ENCODE data around the gene LRRC25.

Gene LRRC25

DNA sequence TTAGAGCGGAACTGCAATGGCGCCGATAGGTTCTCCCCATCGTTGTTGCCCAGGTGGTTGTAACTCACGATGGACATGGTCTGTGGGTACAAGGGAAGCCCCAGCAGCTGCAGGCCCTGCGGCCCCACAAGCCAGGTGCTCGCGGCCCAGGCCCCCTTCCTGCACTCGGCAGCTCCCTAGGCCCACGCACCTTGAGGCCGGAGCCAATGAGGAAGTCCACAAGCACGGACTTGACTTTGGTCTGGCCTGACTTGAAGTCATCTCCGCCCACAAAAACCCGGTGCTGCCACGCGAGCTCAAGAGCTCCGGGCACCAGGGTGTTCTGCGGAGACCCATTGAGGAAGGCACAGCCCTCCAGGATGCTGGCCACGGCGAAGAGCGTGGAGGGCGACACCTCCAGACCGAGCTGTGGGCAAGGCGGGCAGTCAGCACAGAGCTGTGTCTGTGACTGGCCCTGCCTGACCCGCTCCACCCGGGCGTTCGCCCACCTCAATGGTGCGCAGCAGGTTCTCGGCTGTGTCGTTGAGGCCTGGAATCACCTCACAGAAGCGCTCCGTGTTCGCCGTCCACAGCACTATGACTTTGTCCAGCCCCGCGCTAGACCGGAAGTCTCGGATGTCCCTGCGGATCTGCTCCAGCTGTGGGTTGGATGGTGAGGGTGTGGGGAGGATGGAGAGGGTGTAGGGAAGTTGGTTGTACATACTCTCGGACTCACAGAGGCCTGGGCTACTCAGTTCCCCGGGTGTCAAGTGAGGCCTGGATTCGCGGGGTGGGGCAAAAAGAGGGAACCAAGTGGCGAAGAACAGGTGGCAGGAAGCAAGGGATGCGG is 38.6 kb upstream of the LRRC25 start:
- DNase-seq (ENCODE audit: low read depth in 2 of 2) = no peak

DNA sequence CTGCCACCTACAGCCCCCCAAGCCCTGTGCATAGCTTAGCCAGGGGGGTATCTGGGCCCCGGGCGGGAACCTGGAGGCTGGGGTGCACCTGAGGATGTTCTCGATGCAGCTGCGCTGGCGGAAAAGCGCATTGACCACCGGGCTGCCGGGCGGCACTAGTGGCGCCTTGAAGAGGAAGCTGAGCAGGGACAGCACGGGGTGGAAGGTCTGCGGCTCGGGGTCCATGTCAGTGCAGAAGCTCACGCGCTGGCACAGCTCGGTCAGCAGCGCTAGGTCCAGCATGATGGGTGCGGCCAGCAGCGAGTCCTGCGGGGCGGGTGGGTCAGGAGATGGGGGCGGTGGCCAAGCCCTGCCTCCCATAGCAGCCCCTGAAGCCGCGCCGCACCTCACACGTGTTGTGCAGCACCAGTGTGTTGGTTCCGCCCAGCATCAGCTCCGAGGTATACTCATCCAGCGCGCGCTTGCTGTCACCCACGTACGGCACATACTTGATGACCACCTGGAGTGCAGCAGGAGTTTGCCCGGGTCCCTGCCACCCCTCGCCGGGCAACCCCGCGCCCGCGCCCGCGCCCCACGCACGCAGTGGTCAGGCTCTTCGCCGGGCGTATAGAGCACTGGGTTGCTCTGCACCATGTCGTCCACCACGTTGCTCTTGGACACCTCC is 37.9 kb upstream of the LRRC25 start:
- DNase-seq (ENCODE audit: low read depth in 2 of 2) = no peak

DNA sequence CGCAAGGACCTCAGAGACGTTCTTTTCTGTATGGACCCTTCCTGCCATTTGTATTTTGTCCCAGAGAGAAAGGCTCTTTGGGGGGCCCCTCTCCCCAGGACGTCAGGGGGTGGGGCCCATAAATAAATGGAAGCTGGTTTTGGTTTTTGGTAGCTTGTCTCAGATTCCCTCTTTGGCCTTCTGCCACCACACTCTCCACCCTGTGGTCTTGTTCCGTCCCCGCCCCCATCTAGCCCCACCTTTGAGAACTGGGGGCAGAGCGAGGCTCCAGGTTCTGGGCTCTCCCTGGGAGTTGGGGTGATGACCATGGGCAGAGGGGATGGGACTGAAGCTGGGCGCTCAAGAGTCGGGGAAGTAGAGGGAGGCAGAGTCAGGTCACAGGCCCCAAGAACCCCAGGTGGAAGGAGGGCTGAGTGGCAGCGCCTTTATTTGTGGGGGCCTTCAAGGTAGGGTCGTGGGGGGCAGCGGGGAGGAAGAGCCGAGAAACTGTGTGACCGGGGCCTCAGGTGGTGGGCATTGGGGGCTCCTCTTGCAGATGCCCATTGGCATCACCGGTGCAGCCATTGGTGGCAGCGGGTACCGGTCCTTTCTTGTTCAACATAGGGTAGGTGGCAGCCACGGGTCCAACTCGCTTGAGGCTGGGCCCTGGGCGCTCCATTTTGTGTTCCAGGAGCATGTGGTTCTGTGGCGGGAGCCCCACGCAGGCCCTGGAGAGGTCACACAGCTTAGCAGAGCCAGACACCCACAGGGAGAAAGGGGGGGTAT is 37.2 kb upstream of the LRRC25 start:
- DNase-seq (ENCODE audit: low read depth in 2 of 2) = no peak

DNA sequence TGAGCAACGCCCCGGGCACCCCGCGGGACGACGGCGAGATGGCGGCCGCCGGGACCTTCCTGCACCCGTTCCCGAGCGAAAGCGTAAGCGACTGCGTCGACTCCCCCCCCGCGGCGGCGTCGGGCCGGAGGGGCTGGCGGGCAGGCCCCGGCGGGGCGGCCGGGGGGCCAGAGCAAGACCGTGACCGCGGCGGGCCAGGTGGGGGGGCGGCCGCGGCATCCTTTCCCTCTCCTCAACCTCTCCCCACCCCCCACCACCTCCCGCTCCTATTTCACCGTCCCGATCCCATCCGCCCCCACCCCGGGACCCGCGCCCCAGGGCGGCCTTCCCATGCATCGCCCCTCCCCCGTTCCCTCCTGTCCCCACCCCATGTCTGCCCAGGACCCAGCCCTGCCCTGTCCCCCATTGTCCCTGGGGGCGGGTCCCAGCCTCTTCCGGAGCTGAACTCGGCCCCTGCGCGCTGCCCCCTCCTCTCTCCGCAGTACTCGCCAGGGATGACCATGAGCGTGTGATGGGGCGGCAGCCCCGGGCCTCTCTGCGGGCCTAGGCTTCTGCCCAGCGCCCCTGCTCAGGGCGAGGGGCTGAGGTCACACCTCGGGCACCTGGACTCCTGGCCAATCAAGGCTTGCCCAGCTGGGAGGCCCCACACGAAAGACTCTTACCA is 36.4 kb upstream of the LRRC25 start:
- DNase-seq (ENCODE audit: low read depth in 2 of 2) = no peak

DNA sequence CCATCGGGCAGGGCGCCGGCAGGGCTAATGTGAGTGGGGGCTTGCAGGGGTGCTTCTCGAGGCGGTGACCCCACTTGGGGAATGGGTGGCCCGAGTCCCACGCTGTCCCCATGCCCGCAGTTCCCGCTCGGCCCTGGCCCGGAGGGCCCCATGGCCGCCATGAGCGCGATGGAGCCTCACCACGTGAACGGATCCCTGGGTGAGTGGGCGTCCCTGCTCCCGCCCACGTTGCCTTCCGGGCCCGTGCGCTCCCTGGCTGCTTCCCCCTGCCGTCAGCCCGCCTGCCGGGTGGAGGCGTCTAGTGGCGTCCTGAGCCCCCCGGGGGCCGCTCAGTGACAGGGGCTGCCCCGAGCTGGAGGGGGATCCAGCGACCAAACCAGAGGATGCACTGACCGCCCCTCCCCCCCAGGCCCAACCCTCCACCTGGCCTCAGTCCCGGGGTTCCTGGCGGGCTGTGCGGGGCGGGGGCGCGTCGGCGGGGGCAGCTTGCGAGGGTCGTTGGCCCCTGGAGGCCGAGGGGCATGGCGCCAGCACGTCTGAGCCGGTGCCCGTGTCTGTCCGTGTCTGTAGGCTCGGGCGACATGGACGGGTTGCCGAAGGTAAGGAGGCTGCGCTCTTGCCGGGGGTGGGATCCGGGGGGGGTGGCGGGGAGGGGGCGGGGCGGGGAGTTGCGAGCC is 35.7 kb upstream of the LRRC25 start:
- DNase-seq (ENCODE audit: low read depth in 2 of 2) = peak; percentile 49 to 58

DNA sequence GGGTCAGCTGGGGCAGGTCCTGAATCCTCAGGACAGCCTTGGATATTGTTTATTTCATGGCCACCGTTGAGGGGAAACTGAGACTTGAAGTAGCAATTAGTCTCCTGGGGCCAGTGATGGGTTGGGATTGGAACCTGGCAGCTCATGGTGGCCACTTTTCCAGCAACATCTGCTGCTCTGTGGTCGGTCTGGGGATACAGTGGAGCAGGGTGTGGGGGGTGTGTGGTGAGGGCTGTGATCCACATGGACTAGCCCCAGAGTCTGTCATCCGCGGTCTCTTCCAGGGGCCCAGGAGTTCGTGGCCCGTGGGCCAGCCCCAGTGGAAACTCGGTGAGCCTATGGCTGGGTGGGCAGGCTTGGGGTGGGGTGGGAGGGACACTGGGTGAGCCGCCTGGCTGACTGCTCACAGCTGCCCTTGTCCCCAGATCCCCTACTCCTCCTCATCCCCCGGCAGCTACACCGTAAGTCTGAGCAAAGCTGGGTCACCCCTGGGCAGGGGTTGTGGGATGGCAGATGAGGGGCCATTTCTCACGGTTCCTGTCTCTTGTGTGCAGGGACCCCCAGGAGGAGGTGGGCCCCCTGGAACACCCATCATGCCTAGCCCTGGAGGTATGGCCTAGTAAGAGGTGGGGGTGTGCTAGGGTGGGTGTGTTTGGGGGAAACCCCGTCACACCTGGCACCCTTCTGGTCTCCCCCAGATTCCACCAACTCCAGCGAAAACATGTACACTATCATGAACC is 35.0 kb upstream of the LRRC25 start:
- no peak for DNase-seq (ENCODE audit: low read depth in 2 of 2)

DNA sequence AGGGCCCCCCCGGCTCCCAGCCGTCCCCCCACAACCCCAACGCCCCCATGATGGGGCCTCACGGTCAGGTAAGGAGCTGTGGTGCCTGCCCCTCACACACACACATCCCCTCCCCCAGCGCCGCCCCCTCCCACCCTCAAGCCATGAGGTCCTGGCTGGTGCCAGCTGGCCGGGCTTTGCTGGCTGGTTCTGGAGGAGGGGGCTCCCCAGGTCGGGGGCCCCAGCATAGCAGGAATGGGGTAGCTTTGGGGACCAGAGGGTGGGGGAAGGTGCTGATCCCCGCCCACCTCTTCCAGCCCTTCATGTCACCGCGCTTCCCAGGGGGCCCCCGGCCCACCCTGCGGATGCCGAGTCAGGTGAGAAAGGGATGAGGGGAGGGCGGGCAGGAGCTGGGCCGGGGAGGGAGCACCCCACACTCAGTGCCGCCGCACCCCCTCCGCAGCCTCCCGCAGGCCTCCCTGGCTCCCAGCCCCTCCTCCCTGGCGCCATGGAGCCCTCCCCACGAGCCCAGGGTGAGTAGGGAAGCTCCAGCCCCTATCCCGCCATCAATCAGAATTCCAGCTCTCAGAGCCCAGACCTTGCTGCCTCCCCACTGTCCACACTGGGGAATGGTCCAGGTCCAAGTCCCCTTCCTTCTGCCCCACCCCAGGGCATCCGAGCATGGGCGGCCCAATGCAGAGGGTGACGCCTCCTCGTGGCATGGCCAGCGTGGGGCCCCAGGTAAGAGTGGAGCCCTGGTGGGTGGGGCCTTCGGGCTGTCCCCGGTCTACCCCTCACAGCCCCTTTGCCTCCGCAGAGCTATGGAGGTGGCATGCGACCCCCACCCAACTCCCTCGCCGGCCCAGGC is 34.2 kb upstream of the LRRC25 start:
- no peak for DNase-seq (ENCODE audit: low read depth in 2 of 2)

DNA sequence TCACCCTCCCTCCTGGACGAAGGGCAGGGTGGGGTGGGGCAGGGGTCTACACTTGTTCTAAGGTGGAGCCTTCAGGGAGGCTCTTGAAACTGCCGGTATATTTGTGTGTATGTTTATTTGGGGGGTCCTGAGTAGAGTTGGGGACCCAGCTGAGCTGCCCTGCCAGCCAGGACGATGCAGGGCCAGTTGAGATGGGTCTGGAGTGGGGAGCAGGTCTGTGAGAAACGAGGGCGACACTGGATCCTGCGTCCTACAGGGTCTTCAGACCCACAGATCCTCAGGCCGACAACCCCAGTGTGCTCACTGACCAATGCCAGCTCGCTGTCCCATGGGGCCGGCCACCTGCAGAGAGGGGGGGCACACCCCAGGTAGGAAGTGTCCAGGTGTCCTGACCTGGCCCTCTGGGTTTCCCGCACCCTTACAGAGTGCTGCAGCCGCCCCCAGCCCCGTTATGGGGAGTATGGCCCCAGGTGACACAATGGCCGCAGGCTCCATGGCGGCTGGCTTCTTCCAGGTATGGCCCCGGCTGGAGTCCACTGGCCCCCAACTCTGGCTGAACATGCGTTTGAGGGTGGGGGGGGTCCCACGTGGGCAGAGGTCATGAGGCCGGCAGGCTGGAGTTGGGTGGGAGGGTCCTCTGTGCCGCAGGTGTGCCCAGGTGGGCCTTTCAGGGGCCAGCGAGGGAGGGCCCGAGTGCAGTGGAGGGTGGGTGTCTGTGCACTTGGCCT is 33.2 kb upstream of the LRRC25 start:
- DNase-seq (ENCODE audit: low read depth in 2 of 2) = no peak

DNA sequence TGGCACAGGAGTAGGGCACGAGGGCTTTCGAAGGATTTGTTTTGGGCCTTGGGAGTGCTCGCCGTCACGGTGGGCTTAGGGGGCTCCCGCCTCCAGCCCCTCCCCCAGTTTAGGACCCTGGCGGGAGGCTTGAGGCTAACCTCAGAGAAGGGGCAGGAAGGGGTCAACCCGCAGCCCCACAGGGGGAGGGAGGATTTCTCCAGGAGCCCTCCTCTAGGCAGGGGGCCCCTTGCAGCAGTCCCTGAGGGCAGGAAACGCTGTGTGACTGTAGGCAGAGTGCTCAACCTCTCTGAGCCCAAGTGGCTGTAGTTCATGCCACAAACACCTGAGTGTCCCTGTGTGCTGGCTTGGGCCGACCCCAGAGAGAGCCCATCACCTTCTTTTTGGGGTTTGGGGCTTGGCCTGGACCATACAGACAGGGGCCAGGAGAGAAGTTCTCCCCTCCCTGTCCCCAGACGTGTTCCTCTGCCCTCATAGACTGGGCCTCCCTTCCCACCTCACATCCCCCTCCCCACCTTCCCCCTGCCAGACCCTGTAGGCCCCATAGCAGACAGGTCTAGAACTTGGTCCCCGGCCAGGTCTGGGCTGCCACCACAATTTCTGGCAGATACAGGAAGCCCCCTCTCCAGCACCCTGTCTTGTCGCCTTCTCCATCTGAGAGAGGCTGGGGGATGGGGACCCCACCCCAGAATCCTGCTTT is 32.4 kb upstream of the LRRC25 start:
- DNase-seq (ENCODE audit: low read depth in 2 of 2) = no peak

DNA sequence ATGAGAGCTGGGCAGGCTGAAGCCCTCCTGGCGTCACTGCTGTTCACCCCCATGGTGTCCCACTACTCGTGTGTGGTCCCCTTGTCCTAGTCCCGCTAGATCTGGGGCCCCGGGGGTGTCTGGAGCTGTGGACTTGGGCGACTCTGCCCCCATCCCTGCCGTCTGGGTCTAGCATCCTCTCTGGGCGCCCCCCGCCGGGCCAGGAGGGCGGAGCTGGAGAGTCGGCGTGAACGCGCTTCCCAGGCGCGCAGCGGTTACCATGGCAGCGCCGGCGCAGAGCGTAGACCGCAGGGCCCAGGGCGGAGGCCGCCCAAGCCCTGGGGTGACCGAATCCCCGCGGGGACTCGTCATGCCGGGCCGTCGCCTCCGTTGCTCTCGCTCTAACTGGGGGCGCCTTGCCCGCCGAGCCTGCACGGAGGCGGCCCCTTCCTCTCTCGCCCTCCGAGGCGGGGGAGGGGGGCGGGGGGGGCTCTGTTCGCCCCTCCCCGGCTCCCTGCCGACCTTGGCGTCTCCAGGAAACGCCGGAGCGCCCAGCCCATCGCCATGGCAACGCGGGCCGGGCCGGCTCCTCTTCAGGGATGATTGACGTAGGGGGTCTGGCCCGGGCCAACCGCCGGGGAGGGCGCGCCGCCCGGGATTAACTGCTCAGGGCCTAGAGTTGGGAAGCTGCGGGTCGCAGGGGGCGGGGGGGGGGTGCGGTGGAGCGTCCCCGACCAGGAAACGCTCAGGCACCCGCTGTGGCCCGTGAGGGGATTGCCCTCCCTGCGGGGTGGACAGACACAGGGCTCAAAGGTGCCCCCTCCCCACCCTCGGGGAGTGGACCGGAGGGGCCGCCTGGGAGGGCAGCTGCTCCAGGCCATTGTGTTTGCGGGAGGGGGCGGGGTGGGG is 31.6 kb upstream of the LRRC25 start:
- DNase-seq (ENCODE audit: low read depth in 2 of 2) = peak; percentile 50 to 79

DNA sequence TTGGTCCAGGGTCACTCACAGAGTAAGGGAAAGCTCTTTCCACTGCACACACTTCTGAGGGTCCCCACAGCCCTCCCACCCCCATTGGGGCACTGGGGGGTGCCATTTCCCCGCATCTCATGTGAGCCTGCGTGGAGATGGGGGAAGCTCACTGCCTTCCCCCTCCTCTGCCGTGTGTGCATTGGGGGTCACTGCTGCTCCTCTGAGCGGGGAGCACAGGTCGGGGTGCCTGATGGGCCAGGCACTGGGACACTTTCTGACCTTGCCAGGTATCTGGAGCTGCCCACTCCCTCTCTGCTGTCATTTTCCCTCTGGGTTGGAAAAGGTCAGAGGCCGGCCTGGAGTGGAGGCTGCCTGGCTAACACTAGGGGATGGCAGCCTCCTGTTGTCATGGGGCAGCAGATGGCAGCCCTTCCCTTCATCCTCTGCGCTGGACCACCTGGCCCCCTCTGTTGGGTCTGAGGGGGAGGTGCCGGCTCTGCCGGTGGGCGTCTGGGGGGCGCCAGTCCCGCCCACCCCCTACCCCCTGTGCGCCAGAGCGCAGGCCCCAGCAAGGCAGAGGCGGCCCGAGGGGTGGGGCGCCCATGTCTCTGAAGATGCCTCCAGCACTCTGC is 30.9 kb upstream of the LRRC25 start:
- DNase-seq (ENCODE audit: low read depth in 2 of 2) = no peak

DNA sequence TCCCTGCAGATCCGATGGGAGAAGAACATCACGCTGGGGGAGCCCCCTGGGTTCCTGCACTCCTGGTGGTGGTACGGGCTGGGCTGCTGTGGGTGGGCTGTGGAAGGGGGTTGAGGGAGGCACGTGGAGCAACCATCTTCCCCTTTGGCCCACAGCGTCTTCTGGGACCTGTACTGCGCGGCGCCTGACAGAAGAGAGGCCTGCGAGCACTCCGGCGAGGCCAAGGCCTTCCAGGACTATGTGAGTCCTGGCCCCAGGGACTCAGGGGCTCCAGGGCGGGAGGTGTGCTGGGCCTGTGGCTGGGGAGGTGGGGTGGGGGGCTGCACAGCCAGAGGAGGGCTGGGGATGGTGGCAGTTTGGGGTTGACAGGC is 30.3 kb upstream of the LRRC25 start:
- DNase-seq (ENCODE audit: low read depth in 2 of 2) = no peak

DNA sequence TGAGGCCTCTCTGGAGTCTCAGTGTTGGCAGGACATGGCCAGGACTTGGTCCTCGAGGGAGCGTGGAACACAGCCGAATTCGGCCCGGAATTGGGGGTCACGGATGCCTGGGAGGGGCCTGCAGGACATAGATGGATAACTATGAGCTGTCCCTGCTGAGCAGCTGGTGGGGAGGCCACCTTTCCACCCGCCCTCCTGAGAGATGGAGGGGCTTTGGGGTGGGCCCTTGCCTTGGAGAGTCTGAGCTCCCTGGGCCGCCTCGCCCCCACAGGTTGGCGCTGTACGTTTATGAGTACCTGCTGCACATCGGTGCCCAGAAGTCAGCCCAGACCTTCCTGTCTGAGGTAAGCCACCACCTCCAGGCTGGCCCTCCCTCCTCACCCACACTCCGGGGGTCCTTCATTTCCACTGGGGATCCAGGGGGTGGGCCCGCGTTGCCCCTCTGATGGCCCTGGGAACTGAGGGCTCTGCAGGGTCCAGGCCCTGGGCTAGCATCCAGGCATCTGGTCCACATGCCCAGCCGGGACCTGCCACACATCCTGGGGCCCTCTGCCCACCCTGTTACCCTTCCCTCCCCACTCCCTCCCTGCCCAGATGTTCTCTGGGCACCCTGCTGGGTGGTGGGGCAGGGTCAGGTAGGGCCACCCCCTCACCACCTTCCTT is 29.8 kb upstream of the LRRC25 start:
- no peak for DNase-seq (ENCODE audit: low read depth in 2 of 2)

DNA sequence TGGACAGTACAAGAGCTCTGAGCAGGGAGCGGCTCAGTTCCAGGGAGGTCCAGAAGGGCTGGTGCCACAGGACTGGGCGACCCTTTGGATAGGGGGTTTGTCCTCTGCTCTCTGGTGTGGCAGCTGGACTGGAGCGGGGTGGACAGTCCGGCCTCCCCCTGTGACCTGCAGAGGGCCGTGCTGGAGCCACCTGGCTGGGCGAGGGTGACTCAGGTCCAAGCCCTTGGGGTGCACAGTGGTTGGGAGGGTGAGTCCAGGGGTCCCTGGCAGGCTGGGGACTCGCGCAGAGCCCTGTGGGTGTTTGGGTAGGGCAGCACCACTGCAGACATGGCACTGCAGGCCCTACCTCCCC is 29.0 kb upstream of the LRRC25 start:
- DNase-seq (ENCODE audit: low read depth in 2 of 2) = no peak

DNA sequence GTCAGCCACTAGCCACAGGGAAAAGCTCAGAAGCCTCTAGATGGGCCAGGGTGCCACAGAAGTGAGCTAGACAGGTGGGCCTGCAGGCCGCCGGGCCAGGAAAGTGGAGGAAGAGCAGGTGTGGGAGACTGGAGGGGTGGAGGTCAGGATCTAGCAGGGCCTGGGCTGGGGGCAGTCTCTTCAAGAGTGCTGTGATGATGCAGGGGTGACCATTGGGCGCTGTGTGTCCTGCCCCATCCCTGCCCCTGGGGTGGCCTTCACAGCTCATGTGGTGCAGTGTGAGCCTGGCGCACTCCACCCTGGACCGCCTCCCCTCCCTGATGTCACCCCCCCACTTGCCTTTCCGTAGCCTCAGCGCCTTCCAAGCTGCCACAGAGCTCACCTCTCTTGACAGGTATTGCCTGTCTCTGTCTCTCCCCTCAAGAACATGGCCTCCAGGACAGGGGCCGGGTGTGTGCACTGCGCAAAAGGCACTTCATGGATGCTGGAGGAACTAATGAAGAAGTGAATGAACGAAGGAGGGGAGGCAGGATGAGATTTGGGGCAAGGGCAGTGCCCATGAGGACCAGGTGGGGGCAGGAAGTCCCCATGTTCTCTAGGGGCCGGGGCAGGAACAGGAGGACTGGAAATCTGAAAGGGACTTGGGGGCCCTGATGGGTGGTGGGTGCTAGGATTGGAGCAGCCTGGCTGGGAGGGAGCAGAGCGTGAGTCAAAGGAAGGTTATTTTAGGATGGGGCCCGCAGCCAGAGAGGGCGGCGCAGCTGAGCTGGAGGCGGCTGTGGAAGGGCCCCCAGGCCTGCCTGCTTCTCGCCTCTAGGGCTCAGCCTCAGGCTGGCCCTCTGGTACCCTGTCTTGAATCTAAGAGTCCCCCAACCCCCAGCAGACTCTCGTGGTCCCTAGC is 28.3 kb upstream of the LRRC25 start:
- DNase-seq (ENCODE audit: low read depth in 2 of 2) = no peak

Data from stimulated activated CD8-positive, alpha-beta memory T cell treated with anti-CD3 and anti-CD28 coated beads, Interleukin-7, amount 100 ng/mL, for 4 hours (primary cell).